Measurements from ENCODE around the gene NUMBL. TPM values are rescaled to one million over a fixed set of nuclear protein-coding genes. Genes with fewer than 3 reads are reported as not detected.

Gene NUMBL
- total RNA-seq, 1 experiment from 2014 or later: 41.7 TPM

DNA sequence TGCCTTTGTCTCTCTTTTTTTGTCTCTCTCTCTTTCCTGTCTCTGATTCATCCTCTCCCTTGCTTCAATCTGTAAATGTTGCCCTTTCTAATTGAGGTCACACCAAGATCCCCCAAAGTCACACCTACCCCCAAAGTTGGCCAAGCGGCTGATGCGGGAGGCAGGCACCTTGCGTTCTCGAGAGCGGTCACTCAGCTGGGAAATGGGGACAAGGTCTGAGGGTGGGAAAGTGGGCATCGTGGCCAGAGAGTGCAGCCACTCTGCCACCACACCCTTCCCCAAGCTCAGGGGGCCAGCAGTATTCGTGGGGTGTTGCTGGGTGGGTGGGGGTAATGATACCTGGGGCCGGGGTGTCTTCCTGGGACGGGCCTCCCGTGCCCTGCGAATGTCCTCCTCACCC, 23.5 kb upstream of the NUMBL start:
- Histone ChIP-seq H3K36me3 (ENCODE audit: control insufficient read depth in 1 of 2, insufficient read depth in 2 of 2, low read length in 2 of 2) (peaks cover under 1 to 8% of the 10 kb centered on the region in 2 experiments; a peak in 3 of 4 replicates), H3K27ac (ENCODE audit: low read depth, low read length) (no peak overlapping the region; the same call in 1 of the 2 replicates), H3K27me3 (ENCODE audit: insufficient read depth, low read length) (no peaks in the 10 kb centered on the region), H3K4me3 (replicated peaks in 1 of 2; ENCODE audit: low read depth in 1 of 2, low read length in 2 of 2) (peak overlapping the region; percentile 63 to 84; a peak in 2 of 4 replicates), H3K9me3 (ENCODE audit: control insufficient read depth in 1 of 2, insufficient read depth in 1 of 2, low read depth in 1 of 2, low read length in 2 of 2) (no peaks in the 10 kb centered on the region), H2AFZ (ENCODE audit: low read depth, low read length, poor library complexity, severe bottlenecking) (no peak overlapping the region), H4K20me1 (ENCODE audit: insufficient read depth) (no peaks in the 10 kb centered on the region), H3K4me1 (ENCODE audit: control insufficient read depth in 1 of 2, insufficient read depth in 2 of 2, low read length in 2 of 2) (peaks cover 4 to 43% of the 10 kb centered on the region in 2 experiments; a peak in 3 of 4 replicates), H3K79me2 (ENCODE audit: insufficient read depth, low read length) (peaks cover 22% of the 10 kb centered on the region), H3K9me2 (ENCODE audit: insufficient read depth) (no peaks in the 10 kb centered on the region), H3K9ac (ENCODE audit: low read length) (peak overlapping the region; percentile 95), H3K4me2 (ENCODE audit: low read length) (peak overlapping the region; percentile 97)
- ATAC-seq (no peak), DNase-seq (ENCODE audit: low read depth, low spot score) (no peak)
- ChIA-PET RAD21 (ENCODE audit: low non-redundant PET in 1 of 2, low total read pairs in 2 of 2, uncharacterized antibody in 2 of 2, unreplicated experiment in 2 of 2) (interaction anchor here in 1 of 2 experiments (0.6 kb wide), 1 partner anchor 53 kb away, joined by 3 read pairs; no protein-coding TSS in a partner anchor), CTCF (no interaction called here), POLR2A (no interaction called here)
- BruUV-seq (replicated peaks): no TSS peak
- TF ChIP-seq CEBPB (IDR thresholded peaks at IDR 0.05; ENCODE audit: low read depth) (no peak), YY1 (IDR thresholded peaks at IDR 0.05; ENCODE audit: extremely low read depth, insufficient replicate concordance, low read depth, low read length) (no peak), ZFX (IDR thresholded peaks at IDR 0.05) (no peak), ZNF274 (IDR thresholded peaks at IDR 0.05; ENCODE audit: low read depth, low read length) (no peak), ELF1 (IDR thresholded peaks at IDR 0.05; ENCODE audit: borderline replicate concordance, low read depth) (no peak), EZH2 (IDR thresholded peaks at IDR 0.05) (no peak), SIN3A (IDR thresholded peaks at IDR 0.05; ENCODE audit: low read depth) (no peak), POLR2AphosphoS5 (IDR thresholded peaks at IDR 0.05; ENCODE audit: low read depth, low read length) (no peak), SP1 (IDR thresholded peaks at IDR 0.05; ENCODE audit: low read depth) (no peak), SRF (IDR thresholded peaks at IDR 0.05; ENCODE audit: low read depth) (no peak)
- TF ChIP-seq, protein P1, sequence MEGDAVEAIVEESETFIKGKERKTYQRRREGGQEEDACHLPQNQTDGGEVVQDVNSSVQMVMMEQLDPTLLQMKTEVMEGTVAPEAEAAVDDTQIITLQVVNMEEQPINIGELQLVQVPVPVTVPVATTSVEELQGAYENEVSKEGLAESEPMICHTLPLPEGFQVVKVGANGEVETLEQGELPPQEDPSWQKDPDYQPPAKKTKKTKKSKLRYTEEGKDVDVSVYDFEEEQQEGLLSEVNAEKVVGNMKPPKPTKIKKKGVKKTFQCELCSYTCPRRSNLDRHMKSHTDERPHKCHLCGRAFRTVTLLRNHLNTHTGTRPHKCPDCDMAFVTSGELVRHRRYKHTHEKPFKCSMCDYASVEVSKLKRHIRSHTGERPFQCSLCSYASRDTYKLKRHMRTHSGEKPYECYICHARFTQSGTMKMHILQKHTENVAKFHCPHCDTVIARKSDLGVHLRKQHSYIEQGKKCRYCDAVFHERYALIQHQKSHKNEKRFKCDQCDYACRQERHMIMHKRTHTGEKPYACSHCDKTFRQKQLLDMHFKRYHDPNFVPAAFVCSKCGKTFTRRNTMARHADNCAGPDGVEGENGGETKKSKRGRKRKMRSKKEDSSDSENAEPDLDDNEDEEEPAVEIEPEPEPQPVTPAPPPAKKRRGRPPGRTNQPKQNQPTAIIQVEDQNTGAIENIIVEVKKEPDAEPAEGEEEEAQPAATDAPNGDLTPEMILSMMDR (IDR thresholded peaks at IDR 0.05 in 2 of 3, conservative IDR thresholded peaks at IDR 0.05 in 1 of 3; ENCODE audit: borderline replicate concordance in 1 of 3, insufficient read depth in 1 of 3, low read depth in 2 of 3, low read length in 2 of 3): no peak
- TF ChIP-seq, protein P2, sequence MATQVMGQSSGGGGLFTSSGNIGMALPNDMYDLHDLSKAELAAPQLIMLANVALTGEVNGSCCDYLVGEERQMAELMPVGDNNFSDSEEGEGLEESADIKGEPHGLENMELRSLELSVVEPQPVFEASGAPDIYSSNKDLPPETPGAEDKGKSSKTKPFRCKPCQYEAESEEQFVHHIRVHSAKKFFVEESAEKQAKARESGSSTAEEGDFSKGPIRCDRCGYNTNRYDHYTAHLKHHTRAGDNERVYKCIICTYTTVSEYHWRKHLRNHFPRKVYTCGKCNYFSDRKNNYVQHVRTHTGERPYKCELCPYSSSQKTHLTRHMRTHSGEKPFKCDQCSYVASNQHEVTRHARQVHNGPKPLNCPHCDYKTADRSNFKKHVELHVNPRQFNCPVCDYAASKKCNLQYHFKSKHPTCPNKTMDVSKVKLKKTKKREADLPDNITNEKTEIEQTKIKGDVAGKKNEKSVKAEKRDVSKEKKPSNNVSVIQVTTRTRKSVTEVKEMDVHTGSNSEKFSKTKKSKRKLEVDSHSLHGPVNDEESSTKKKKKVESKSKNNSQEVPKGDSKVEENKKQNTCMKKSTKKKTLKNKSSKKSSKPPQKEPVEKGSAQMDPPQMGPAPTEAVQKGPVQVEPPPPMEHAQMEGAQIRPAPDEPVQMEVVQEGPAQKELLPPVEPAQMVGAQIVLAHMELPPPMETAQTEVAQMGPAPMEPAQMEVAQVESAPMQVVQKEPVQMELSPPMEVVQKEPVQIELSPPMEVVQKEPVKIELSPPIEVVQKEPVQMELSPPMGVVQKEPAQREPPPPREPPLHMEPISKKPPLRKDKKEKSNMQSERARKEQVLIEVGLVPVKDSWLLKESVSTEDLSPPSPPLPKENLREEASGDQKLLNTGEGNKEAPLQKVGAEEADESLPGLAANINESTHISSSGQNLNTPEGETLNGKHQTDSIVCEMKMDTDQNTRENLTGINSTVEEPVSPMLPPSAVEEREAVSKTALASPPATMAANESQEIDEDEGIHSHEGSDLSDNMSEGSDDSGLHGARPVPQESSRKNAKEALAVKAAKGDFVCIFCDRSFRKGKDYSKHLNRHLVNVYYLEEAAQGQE (IDR thresholded peaks at IDR 0.05; ENCODE audit: low read depth): no peak
- TF ChIP-seq, protein P3, sequence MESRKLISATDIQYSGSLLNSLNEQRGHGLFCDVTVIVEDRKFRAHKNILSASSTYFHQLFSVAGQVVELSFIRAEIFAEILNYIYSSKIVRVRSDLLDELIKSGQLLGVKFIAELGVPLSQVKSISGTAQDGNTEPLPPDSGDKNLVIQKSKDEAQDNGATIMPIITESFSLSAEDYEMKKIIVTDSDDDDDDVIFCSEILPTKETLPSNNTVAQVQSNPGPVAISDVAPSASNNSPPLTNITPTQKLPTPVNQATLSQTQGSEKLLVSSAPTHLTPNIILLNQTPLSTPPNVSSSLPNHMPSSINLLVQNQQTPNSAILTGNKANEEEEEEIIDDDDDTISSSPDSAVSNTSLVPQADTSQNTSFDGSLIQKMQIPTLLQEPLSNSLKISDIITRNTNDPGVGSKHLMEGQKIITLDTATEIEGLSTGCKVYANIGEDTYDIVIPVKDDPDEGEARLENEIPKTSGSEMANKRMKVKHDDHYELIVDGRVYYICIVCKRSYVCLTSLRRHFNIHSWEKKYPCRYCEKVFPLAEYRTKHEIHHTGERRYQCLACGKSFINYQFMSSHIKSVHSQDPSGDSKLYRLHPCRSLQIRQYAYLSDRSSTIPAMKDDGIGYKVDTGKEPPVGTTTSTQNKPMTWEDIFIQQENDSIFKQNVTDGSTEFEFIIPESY (IDR thresholded peaks at IDR 0.05; ENCODE audit: extremely low read depth, insufficient replicate concordance, low read length): no peak
- intact Hi-C loops (cut with micrococcal nuclease): no loop called here

Data from HCT116 (cell line).